Occipital lobe (tissue), 2 donors: ENCODE results near the gene DDX49. TPM values are rescaled to one million over a fixed set of nuclear protein-coding genes. Genes with fewer than 3 reads are reported as not detected.

Experiments used
- DNase-seq: peaks from one replicate; lab custom pipeline; 2025; lab: John Stamatoyannopoulos, UW
- total RNA-seq: library from RNA; depleted of rRNA; stranded (reverse); fragments of >200 nt; gene quantifications from one replicate; pipeline ENCODE4 v1.2.3, GENCODE V29; 2014

DDX49 gene
- total RNA-seq, 1 donor from 2014 or later: 45.7 TPM

DNA sequence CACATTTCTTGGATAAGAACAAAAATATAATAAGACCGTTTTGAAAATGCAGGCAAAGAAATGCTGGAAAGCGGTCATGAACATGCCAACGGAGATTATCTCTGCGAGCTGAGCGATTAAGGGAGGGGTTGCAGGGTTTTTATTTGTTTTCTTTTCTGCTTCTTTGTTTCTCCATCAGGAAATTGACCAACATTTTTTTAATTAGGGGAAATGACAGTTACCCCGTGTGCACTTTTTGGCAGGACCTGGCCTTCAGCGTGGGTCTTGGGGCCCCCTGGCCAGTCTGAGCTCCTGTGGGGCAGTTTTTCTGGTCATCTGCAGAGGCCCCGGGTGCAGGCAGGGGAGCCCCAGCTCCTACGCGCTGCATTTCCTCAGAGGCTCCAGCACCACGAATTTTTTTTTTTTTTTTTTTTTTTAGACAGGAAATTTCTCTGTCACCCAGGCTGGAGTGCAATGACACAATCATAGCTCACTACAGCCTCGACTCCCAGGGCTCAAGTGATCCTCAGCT is 52.8 kb downstream of the DDX49 start:
- no peak for DNase-seq

DNA sequence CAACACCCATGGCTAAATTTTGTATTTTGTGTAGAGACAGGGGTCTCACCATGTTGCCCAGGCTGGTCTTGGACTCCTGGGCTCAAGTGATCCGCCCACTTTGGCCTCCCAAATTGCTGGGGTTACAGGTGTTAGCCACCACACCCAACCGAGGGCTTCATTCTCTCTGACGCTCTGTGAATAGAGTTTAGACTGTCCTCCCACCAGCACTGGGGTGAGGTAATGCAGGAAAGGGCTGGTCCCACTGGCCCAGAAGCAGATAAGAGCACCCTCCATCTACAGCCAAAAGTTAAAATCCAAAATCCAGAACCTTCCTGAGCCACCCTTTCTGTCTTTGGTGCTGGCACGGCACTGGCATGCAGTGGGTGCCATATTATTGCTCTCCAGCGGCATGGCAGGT is 53.3 kb downstream of the DDX49 start:
- no peak for DNase-seq

DNA sequence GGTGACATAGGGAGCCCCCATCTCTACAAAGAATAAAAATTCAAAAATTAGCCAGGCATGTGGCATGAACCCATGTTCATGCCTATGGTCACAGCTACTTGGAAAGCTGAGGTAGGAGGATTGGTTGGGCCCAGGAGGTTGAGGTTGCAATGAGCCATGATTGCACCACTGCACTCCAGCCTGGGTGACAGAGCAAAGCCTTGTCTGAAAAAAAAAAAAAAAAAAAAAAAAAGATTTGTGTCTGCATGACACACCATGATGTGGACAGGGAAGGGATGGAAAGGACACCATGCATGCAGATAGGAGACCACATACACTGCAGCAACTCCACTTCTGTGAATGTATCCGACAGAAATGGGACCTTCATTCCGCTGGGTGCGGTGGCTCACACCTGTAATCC is 55.5 kb downstream of the DDX49 start:
- no peak for DNase-seq

DNA sequence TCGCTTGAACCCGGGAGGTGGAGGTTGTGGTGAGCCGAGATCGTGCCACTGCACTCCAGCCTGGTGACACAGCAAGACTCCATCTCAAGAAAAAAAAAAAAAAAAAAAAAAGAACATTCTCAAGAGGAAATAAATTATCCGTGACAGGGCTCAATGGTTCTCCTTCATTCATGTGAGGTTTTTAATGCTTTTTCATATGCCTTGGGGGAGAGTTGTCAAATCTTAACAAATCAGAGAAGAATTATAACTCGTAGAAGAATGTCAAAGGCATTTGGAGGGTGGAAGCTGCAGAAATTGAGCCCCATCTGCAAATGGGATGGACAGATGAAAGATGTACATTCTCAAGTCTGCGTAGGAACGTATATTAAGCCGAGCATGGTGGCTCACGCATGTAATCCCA is 56.4 kb downstream of the DDX49 start:
- DNase-seq: no peak

Other genes with a start within 250 kb of the DDX49 start
- 6.6 TPM for gene CRTC1, start 236.0 kb upstream of the DDX49 start, total RNA-seq
- gene COMP, start 128.4 kb upstream of the DDX49 start, total RNA-seq: not detected
- gene UPF1, start 87.8 kb upstream of the DDX49 start, total RNA-seq: 28.9 TPM
- gene CERS1, start 23.6 kb upstream of the DDX49 start, total RNA-seq: 23.4 TPM
- 78.3 TPM for gene COPE, start 328 bp upstream of the DDX49 start, total RNA-seq
- gene HOMER3, start 21.5 kb downstream of the DDX49 start, total RNA-seq: 12.8 TPM
- 102 TPM for gene SUGP2, start 113.8 kb downstream of the DDX49 start, total RNA-seq
- gene ARMC6, start 113.9 kb downstream of the DDX49 start, total RNA-seq: 47.4 TPM
- 12.6 TPM for gene SLC25A42, start 144.3 kb downstream of the DDX49 start, total RNA-seq
- 6.2 TPM for gene TMEM161A, start 218.8 kb downstream of the DDX49 start, total RNA-seq